ENCODE measurements around the gene RASSF3. TPM values are rescaled to one million over a fixed set of nuclear protein-coding genes. Genes with fewer than 3 reads are reported as not detected.

The RASSF3 gene
- polyA plus RNA-seq, 1 donor from 2014 or later, result 0.06 TPM

GRCh38 chr12:64675795-64676194 lies 65.5 kb downstream of the RASSF3 start:
- Histone ChIP-seq H3F3A (ENCODE audit: insufficient read depth, low read length, poor library complexity, severe bottlenecking) (no peaks in the 10 kb centered on the region), H3K27ac (ENCODE audit: low read length) (no peak overlapping the region), H3K4me2 (ENCODE audit: low read length) (no peak overlapping the region), H3K4me3 (ENCODE audit: low read length) (no peak overlapping the region), H3K79me2 (replicated peaks; ENCODE audit: insufficient read depth, low read length) (no peaks in the 10 kb centered on the region), H2AFZ (ENCODE audit: low read depth, low read length) (no peak overlapping the region), H3K9ac (ENCODE audit: low read length) (no peak overlapping the region), H3K9me2 (ENCODE audit: insufficient read depth, low read length) (no peaks in the 10 kb centered on the region), H3K9me3 (ENCODE audit: low read length) (no peaks in the 10 kb centered on the region), H3K27me3 (ENCODE audit: insufficient read depth, low read depth, low read length) (no peaks in the 10 kb centered on the region), H4K20me1 (ENCODE audit: insufficient read depth) (no peaks in the 10 kb centered on the region), H3K36me3 (ENCODE audit: insufficient read depth, low read length) (no peaks in the 10 kb centered on the region)
- no peak for TF ChIP-seq SMC3 (conservative IDR thresholded peaks at IDR 0.05; ENCODE audit: poor library complexity)
- TF ChIP-seq RAD21 (conservative IDR thresholded peaks at IDR 0.05), result no peak
- TF ChIP-seq, protein P1, sequence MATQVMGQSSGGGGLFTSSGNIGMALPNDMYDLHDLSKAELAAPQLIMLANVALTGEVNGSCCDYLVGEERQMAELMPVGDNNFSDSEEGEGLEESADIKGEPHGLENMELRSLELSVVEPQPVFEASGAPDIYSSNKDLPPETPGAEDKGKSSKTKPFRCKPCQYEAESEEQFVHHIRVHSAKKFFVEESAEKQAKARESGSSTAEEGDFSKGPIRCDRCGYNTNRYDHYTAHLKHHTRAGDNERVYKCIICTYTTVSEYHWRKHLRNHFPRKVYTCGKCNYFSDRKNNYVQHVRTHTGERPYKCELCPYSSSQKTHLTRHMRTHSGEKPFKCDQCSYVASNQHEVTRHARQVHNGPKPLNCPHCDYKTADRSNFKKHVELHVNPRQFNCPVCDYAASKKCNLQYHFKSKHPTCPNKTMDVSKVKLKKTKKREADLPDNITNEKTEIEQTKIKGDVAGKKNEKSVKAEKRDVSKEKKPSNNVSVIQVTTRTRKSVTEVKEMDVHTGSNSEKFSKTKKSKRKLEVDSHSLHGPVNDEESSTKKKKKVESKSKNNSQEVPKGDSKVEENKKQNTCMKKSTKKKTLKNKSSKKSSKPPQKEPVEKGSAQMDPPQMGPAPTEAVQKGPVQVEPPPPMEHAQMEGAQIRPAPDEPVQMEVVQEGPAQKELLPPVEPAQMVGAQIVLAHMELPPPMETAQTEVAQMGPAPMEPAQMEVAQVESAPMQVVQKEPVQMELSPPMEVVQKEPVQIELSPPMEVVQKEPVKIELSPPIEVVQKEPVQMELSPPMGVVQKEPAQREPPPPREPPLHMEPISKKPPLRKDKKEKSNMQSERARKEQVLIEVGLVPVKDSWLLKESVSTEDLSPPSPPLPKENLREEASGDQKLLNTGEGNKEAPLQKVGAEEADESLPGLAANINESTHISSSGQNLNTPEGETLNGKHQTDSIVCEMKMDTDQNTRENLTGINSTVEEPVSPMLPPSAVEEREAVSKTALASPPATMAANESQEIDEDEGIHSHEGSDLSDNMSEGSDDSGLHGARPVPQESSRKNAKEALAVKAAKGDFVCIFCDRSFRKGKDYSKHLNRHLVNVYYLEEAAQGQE (IDR thresholded peaks at IDR 0.05; ENCODE audit: borderline replicate concordance), result no peak
- TF ChIP-seq EZH2 (IDR thresholded peaks at IDR 0.05; ENCODE audit: borderline replicate concordance, insufficient read depth, low read length, poor library complexity, severe bottlenecking), result no peak
- no peak for TF ChIP-seq CTCF (IDR thresholded peaks at IDR 0.05; ENCODE audit: poor library complexity, severe bottlenecking)
- TF ChIP-seq TAF1 (IDR thresholded peaks at IDR 0.05; ENCODE audit: low read depth), result no peak
- TF ChIP-seq MXI1 (conservative IDR thresholded peaks at IDR 0.05; ENCODE audit: poor library complexity, severe bottlenecking), result no peak
- no peak for TF ChIP-seq EP300 (conservative IDR thresholded peaks at IDR 0.05; ENCODE audit: poor library complexity, severe bottlenecking)
- TF ChIP-seq POLR2AphosphoS5 (IDR thresholded peaks at IDR 0.05), result no peak

DNA sequence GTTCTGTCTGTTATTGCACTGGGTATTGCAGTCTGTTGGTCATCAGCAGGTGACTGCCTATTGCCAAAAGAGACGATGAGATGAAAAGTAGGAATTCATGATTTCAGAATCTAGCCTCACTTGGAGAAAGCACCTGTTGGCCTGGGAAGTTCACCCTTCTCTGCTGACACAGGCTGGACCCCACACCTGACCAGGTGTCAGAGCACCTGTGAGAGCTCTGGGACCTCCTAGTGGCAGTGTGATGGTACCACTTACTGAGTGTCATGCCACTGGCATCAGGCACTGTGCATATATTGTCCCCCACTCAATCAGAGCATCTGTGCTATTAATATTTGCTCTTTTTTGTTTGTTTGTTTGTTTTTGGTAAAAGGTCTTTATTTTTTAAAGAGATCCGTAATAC lies 68.0 kb downstream of the RASSF3 start:
- no peak overlapping the region for H3K4me2 ChIP-seq (ENCODE audit: low read length)
- H3K27me3 ChIP-seq (ENCODE audit: insufficient read depth, low read depth, low read length), result no peaks in the 10 kb centered on the region
- H4K20me1 ChIP-seq (ENCODE audit: insufficient read depth), result no peaks in the 10 kb centered on the region
- no peaks in the 10 kb centered on the region for H3K9me2 ChIP-seq (ENCODE audit: insufficient read depth, low read length)
- H2AFZ ChIP-seq (ENCODE audit: low read depth, low read length), result no peak overlapping the region
- no peaks in the 10 kb centered on the region for H3K79me2 ChIP-seq (replicated peaks; ENCODE audit: insufficient read depth, low read length)
- H3K4me3 ChIP-seq (ENCODE audit: low read length), result no peak overlapping the region
- H3K27ac ChIP-seq (ENCODE audit: low read length), result no peak overlapping the region
- H3K36me3 ChIP-seq (ENCODE audit: insufficient read depth, low read length), result no peaks in the 10 kb centered on the region
- no peaks in the 10 kb centered on the region for H3K9me3 ChIP-seq (ENCODE audit: low read length)
- H3K9ac ChIP-seq (ENCODE audit: low read length), result no peak overlapping the region
- TF ChIP-seq POLR2AphosphoS5 (IDR thresholded peaks at IDR 0.05) (no peak), RAD21 (conservative IDR thresholded peaks at IDR 0.05) (no peak), EP300 (conservative IDR thresholded peaks at IDR 0.05; ENCODE audit: poor library complexity, severe bottlenecking) (no peak), CTCF (IDR thresholded peaks at IDR 0.05; ENCODE audit: poor library complexity, severe bottlenecking) (no peak)
- TF ChIP-seq, protein P1 (IDR thresholded peaks at IDR 0.05; ENCODE audit: borderline replicate concordance), result no peak
- no peaks in the 10 kb centered on the region for H3F3A ChIP-seq (ENCODE audit: insufficient read depth, low read length, poor library complexity, severe bottlenecking)

All from neural cell (in vitro differentiated cells).